ENCODE results near the gene TMEM179. TPM values are rescaled to one million over a fixed set of nuclear protein-coding genes. Genes with fewer than 3 reads are reported as not detected.

The TMEM179 gene
- total and polyA plus RNA-seq, 2 of the 13 experiments (the other 11 are each of a cell fraction or from before 2014, with no cell fraction given), result not detected

- in situ Hi-C loops (cut with HindIII; ENCODE audit: extremely low pct_ligation_motif_present, low pct_unique_long_range_greater_than_20kb) (no loop called here), intact Hi-C loops (cut with micrococcal nuclease; ENCODE audit: unreplicated experiment) (no loop called here)
- Histone ChIP-seq H3K36me3 (replicated peaks in 1 of 2; ENCODE audit: control insufficient read depth in 1 of 2, insufficient read depth in 2 of 2, low read length in 2 of 2) (no peaks in the 10 kb centered on the region), H3K9ac (ENCODE audit: insufficient read depth, low read depth, low read length) (no peak overlapping the region), H3K27ac (ENCODE audit: extremely low read length, insufficient read depth, low read length) (no peak overlapping the region), H3K4me2 (ENCODE audit: low read depth, low read length) (no peak overlapping the region), H3K9me3 (ENCODE audit: low read length) (no peaks in the 10 kb centered on the region), H2AFZ (ENCODE audit: low read length) (no peak overlapping the region), H4K20me1 (ENCODE audit: insufficient read depth, low read length) (peaks cover 3% of the 10 kb centered on the region; the same call in 1 of the 2 replicates), H3K4me1 (ENCODE audit: insufficient read depth, low read length) (no peaks in the 10 kb centered on the region), H3K4me3 (replicated peaks in 1 of 3; ENCODE audit: insufficient read depth in 1 of 3, low read depth in 2 of 3, low read length in 3 of 3) (no peak overlapping the region), H3K79me2 (ENCODE audit: insufficient read depth, low read length) (no peaks in the 10 kb centered on the region), H3K27me3 (ENCODE audit: control insufficient read depth in 1 of 2, insufficient read depth in 2 of 2, low read length in 2 of 2) (peaks cover 11 to 83% of the 10 kb centered on the region in 2 experiments; a peak in 4 of 5 replicates)
- FAIRE-seq (no peak), ATAC-seq (no peak), DNase-seq (ENCODE audit: low spot score) (no peak)
- WGBS (ENCODE audit: low lambda C conversion rate), result 5% methylated on average over 12 of the region's 13 CpGs
- no TSS peak for BruUV-seq (replicated peaks)
- ChIA-PET CTCF (ENCODE audit: low intra/inter-chr PET ratio, low total read pairs) (no interaction called here), POLR2A (no interaction called here)
- TF ChIP-seq THAP11 (CRISPR knock-in tag; IDR thresholded peaks at IDR 0.05) (no peak), KDM1A (CRISPR knock-in tag; IDR thresholded peaks at IDR 0.05) (no peak), XRCC5 (optimal IDR thresholded peaks at IDR 0.05; ENCODE audit: low read length) (no peak), RFXAP (CRISPR knock-in tag; IDR thresholded peaks at IDR 0.05; ENCODE audit: borderline replicate concordance) (no peak), EZH2 (conservative IDR thresholded peaks at IDR 0.05; ENCODE audit: low read depth, low read length) (0 out of 2 replicates have a peak, but pooled peaks have one; percentile 18), POLR2AphosphoS2 (IDR thresholded peaks at IDR 0.05; ENCODE audit: low read depth, low read length) (no peak), ZNF879 (CRISPR knock-in tag; IDR thresholded peaks at IDR 0.05) (no peak)
These were observed 54.2 kb downstream of the TMEM179 start for GRCh38 chr14:104550340-104550860.

GRCh38 chr14:104549536-104550339 lies 54.8 kb downstream of the TMEM179 start:
- no peak overlapping the region for H3K9ac ChIP-seq (ENCODE audit: insufficient read depth, low read depth, low read length)
- ChIA-PET POLR2A (no interaction called here), CTCF (ENCODE audit: low intra/inter-chr PET ratio, low total read pairs) (no interaction called here)
- ATAC-seq (no peak), DNase-seq (ENCODE audit: low spot score) (no peak), FAIRE-seq (no peak)
- H3K27me3 ChIP-seq (ENCODE audit: control insufficient read depth in 1 of 2, insufficient read depth in 2 of 2, low read length in 2 of 2), result peaks cover 14 to 83% of the 10 kb centered on the region in 2 experiments; a peak in 4 of 5 replicates
- intact Hi-C loops (cut with micrococcal nuclease; ENCODE audit: unreplicated experiment), result no loop called here
- no peaks in the 10 kb centered on the region for H3K9me3 ChIP-seq (ENCODE audit: low read length)
- no peak overlapping the region for H3K4me2 ChIP-seq (ENCODE audit: low read depth, low read length)
- no peaks in the 10 kb centered on the region for H3K36me3 ChIP-seq (replicated peaks in 1 of 2; ENCODE audit: control insufficient read depth in 1 of 2, insufficient read depth in 2 of 2, low read length in 2 of 2)
- no peaks in the 10 kb centered on the region for H3K4me1 ChIP-seq (ENCODE audit: insufficient read depth, low read length)
- no peaks in the 10 kb centered on the region for H3K79me2 ChIP-seq (ENCODE audit: insufficient read depth, low read length)
- no peak for TF ChIP-seq KMT2A (CRISPR knock-in tag; IDR thresholded peaks at IDR 0.05)
- TF ChIP-seq TAF1 (CRISPR knock-in tag; IDR thresholded peaks at IDR 0.05), result no peak
- TF ChIP-seq KDM5A (IDR thresholded peaks at IDR 0.05; ENCODE audit: borderline replicate concordance, low read length), result no peak
- TF ChIP-seq KLF16 (CRISPR knock-in tag; IDR thresholded peaks at IDR 0.05), result no peak
- TF ChIP-seq MXD3 (CRISPR knock-in tag; IDR thresholded peaks at IDR 0.05), result no peak
- in situ Hi-C loops (cut with HindIII; ENCODE audit: extremely low pct_ligation_motif_present, low pct_unique_long_range_greater_than_20kb), result no loop called here
- H3K27ac ChIP-seq (ENCODE audit: extremely low read length, insufficient read depth, low read length), result no peak overlapping the region
- no peak overlapping the region for H3K4me3 ChIP-seq (replicated peaks in 1 of 3; ENCODE audit: insufficient read depth in 1 of 3, low read depth in 2 of 3, low read length in 3 of 3)
- H2AFZ ChIP-seq (ENCODE audit: low read length), result no peak overlapping the region
- no TSS peak for BruUV-seq (replicated peaks)
- 7% methylated on average over 7 of the region's 8 CpGs for WGBS (ENCODE audit: low lambda C conversion rate)
- peaks cover 3% of the 10 kb centered on the region; the same call in 1 of the 2 replicates for H4K20me1 ChIP-seq (ENCODE audit: insufficient read depth, low read length)

Measured in HepG2 (cell line).